ENCODE data around the gene CRELD2. TPM values are rescaled to one million over a fixed set of nuclear protein-coding genes. Genes with fewer than 3 reads are reported as not detected.

CRELD2 gene
- total and polyA plus RNA-seq, 2 of the 13 experiments (the other 11 are each of a cell fraction or from before 2014, with no cell fraction given) = 17.2 to 44.7 TPM

DNA sequence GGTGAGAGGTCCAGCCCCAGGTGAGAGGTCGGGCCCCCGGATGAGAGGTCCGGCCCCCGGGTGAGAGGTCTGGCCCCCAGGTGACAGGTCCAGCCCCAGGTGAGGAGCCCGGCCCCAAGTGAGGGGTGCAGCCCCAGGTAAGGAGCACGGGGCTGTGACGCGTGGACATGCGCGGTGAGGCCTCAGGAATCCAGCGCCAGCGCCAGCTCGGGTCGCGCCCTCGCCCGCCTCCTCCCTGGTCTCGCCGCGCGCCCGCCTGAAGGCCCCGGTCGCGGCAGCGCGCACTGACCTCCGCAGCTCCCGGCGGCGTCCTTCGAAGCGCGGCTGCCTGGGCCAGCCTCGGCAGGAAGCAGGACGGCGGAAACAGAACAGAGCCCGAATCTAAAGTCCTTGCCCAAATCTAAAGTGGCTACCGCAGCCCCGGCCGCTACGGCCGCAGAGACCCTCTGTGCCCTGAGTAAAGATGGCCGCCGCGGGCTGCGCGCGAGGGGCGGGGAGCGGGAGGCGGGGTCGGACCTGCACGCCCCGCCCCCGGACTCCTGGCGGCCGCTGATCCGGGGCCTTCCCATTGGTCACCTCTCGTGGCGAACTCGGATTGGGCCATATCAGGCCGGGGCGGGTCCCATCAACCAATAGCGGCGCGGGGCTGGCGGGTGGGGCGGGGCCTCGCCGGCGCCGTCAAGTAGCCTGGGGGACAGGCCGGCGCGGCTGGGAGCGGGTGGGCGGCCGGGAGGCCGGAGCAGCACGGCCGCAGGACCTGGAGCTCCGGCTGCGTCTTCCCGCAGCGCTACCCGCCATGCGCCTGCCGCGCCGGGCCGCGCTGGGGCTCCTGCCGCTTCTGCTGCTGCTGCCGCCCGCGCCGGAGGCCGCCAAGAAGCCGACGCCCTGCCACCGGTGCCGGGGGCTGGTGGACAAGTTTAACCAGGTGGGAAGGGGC is at the start of gene CRELD2, which contains the start of gene ALG12 (continued):
- TF ChIP-seq, protein P1, sequence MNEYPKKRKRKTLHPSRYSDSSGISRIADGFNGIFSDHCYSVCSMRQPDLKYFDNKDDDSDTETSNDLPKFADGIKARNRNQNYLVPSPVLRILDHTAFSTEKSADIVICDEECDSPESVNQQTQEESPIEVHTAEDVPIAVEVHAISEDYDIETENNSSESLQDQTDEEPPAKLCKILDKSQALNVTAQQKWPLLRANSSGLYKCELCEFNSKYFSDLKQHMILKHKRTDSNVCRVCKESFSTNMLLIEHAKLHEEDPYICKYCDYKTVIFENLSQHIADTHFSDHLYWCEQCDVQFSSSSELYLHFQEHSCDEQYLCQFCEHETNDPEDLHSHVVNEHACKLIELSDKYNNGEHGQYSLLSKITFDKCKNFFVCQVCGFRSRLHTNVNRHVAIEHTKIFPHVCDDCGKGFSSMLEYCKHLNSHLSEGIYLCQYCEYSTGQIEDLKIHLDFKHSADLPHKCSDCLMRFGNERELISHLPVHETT (CRISPR knock-in tag; conservative IDR thresholded peaks at IDR 0.05) = peak; percentile 47; the same call in 1 of the 2 replicates
- no peak for TF ChIP-seq HNF4G (IDR thresholded peaks at IDR 0.05; ENCODE audit: borderline replicate concordance, low read depth, low read length)
- no peak for TF ChIP-seq HNF4G (CRISPR knock-in tag; IDR thresholded peaks at IDR 0.05; ENCODE audit: borderline replicate concordance, low read depth)
- TF ChIP-seq, protein P2, sequence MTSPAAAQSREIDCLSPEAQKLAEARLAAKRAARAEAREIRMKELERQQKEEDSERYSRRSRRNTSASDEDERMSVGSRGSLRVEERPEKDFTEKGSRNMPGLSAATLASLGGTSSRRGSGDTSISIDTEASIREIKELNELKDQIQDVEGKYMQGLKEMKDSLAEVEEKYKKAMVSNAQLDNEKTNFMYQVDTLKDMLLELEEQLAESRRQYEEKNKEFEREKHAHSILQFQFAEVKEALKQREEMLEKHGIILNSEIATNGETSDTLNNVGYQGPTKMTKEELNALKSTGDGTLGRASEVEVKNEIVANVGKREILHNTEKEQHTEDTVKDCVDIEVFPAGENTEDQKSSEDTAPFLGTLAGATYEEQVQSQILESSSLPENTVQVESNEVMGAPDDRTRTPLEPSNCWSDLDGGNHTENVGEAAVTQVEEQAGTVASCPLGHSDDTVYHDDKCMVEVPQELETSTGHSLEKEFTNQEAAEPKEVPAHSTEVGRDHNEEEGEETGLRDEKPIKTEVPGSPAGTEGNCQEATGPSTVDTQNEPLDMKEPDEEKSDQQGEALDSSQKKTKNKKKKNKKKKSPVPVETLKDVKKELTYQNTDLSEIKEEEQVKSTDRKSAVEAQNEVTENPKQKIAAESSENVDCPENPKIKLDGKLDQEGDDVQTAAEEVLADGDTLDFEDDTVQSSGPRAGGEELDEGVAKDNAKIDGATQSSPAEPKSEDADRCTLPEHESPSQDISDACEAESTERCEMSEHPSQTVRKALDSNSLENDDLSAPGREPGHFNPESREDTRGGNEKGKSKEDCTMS (CRISPR knock-in tag; conservative IDR thresholded peaks at IDR 0.05) = no peak
- TF ChIP-seq SMC3 (IDR thresholded peaks at IDR 0.05; ENCODE audit: low read length) = no peak
- TF ChIP-seq SOX13 (IDR thresholded peaks at IDR 0.05) = no peak
- no peak for TF ChIP-seq SOX13 (CRISPR knock-in tag; conservative IDR thresholded peaks at IDR 0.05 in 1 of 2, IDR thresholded peaks at IDR 0.05 in 1 of 2)
- no peak; the same call in 1 of the 2 replicates for TF ChIP-seq PAXIP1 (CRISPR knock-in tag; conservative IDR thresholded peaks at IDR 0.05)
- TF ChIP-seq ZNF776 (CRISPR knock-in tag; IDR thresholded peaks at IDR 0.05) = no peak
- peak; percentile 51; the same call in 1 of the 2 replicates for TF ChIP-seq HDAC1 (CRISPR knock-in tag; IDR thresholded peaks at IDR 0.05)
- TF ChIP-seq ZNF335 (CRISPR knock-in tag; IDR thresholded peaks at IDR 0.05) = no peak
- TF ChIP-seq ZNF782 (CRISPR knock-in tag; IDR thresholded peaks at IDR 0.05; ENCODE audit: borderline replicate concordance) = peak; percentile 60; the same call in 1 of the 2 replicates
- TF ChIP-seq, protein P3, sequence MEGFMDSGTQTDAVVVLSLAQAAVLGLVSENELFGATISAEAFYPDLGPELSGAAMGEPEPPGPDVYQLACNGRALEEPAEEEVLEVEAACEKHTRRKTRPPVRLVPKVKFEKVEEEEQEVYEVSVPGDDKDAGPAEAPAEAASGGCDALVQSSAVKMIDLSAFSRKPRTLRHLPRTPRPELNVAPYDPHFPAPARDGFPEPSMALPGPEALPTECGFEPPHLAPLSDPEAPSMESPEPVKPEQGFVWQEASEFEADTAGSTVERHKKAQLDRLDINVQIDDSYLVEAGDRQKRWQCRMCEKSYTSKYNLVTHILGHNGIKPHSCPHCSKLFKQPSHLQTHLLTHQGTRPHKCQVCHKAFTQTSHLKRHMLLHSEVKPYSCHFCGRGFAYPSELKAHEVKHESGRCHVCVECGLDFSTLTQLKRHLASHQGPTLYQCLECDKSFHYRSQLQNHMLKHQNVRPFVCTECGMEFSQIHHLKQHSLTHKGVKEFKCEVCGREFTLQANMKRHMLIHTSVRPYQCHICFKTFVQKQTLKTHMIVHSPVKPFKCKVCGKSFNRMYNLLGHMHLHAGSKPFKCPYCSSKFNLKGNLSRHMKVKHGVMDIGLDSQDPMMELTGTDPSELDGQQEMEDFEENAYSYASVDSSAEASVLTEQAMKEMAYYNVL (CRISPR knock-in tag; IDR thresholded peaks at IDR 0.05; ENCODE audit: borderline replicate concordance) = peak; percentile 38; the same call in 1 of the 2 replicates
- no peak for TF ChIP-seq SOX5 (CRISPR knock-in tag; IDR thresholded peaks at IDR 0.05; ENCODE audit: borderline replicate concordance)
- TF ChIP-seq GZF1 (CRISPR knock-in tag; IDR thresholded peaks at IDR 0.05) = no peak

Measured in HepG2 (cell line).